GF-D8 (cell line): ENCODE results near the gene RGS14.
"Not testable (repeated sequence)": the region's sequence is repeated elsewhere in the genome, so short reads cannot be mapped to it uniquely, and the experiment has no call there.

Experiments used
- DNase-seq: peaks from one replicate; lab custom pipeline; 2025; lab: John Stamatoyannopoulos, UW

RGS14 gene

GRCh38 chr5:177328545-177329231 lies 29.0 kb upstream of the RGS14 start:
- DNase-seq = no peak

DNA sequence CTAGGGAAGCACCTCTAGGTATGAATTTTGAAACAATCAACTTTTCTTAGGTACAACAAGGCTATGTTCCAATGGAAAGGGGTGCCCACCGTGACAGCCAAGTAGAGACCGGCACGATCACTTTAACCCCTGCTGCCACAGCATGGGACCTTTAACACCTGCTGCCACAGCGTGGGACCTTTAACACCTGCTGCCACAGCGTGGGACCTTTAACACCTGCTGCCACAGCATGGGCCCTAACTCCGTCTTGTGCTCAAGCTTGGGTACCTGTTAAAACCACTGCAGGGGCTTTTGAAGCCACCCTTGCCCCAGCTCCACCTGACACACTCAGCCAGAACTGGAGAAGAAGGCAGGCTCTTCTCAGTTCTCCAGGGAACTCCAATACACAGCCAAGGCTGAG lies 27.8 kb upstream of the RGS14 start:
- no peak for DNase-seq

DNA sequence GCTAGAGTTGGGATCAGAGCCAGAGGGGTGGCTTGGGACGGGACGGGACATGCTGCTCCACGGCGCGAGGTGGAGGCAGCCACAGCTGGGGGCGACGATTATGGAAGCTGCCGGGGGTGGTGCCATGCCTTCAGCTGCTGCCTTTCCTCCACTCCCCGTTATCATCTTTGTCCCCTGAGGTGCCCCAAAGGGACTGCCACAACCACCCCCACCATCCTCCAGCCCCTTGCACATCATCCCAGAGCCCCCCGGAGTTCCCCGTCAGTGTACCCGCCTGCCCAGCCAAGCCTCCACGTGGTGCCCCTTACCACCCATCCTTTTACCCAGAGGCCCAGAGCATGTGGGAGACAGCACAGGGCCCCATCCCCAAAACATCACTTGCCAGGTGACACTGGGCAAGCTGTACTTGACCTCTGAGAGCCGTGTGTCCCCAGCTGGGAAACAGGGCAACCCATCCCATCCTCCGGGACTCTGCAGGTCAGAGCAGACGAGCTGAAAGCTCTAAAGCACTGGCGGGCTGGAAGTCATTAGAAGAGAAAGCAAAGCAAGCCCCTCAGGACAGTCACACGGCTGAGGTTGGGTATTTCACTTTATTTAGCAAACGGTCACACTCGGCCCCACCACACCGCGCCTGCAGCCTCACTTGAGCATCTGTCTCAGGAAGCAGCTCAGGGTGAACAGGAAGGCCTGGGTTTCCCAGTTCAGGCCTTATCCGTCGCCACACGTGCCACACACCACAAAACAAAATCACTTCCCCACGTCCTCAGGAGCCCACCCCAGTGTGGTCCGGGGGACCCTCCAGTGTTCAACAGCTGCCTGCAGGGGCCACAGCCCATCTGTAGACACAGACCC lies 26.5 kb upstream of the RGS14 start:
- no peak for DNase-seq

- DNase-seq = no peak
Measured at GRCh38 chr5:177332031-177332895, 25.5 kb upstream of the RGS14 start.

- DNase-seq = no peak
Measured at GRCh38 chr5:177332896-177333260, 24.8 kb upstream of the RGS14 start.

- DNase-seq = no peak
Measured at GRCh38 chr5:177333420-177334154, 24.1 kb upstream of the RGS14 start.

- DNase-seq = no peak
Measured at GRCh38 chr5:177334155-177334551, 23.6 kb upstream of the RGS14 start.

- DNase-seq = no peak
Measured at GRCh38 chr5:177334781-177335700, 22.7 kb upstream of the RGS14 start.

GRCh38 chr5:177335701-177336065 lies 22.0 kb upstream of the RGS14 start:
- DNase-seq = no peak

GRCh38 chr5:177336112-177336511 lies 21.6 kb upstream of the RGS14 start:
- no peak for DNase-seq

- no peak for DNase-seq
Measured at GRCh38 chr5:177336603-177337494, 20.9 kb upstream of the RGS14 start.

DNA sequence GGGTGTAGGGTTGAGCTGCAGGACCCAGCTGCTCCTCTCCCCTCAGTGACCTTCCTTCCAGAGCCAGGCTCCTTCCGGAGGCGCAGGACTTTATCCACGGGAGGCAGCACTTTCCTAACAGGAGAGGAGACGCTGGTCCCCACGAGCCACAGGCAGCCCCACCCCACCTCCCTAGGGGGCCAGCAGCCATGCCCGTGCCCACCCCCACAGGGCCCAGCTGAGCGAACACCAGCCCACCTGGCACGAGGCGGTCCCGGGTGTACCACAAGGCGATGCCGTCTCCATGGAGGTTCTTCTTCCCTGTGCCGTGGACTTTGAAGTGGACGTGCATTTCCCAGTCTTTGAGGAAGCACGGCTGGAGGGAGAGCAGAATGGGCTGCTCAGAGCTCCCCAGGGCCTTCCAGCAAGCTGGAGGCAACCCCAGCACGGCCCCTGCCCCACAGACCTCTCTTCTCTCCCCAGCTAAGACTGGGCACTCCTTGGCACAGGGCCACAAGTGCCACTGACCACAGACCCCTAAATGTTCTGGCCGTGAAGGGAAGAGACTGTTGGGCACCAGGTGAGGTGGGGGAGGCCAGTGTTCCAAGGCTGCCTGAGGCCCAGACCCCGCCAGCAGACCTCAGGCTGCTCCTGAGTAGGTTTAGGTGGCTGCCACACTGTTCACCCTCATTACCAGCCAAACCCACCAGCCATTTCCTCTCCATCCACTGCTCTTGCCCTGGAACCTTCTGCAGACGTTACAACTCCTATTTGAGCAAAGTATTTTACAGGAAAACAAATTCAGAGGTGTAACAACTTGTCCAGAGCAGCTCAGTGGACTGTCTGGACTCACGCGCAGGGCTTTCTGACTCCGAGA lies 19.2 kb upstream of the RGS14 start:
- DNase-seq = no peak

GRCh38 chr5:177339107-177339638 lies 18.6 kb upstream of the RGS14 start:
- DNase-seq = no peak

GRCh38 chr5:177343000-177343399 lies 14.7 kb upstream of the RGS14 start:
- not testable (repeated sequence) for DNase-seq

DNA sequence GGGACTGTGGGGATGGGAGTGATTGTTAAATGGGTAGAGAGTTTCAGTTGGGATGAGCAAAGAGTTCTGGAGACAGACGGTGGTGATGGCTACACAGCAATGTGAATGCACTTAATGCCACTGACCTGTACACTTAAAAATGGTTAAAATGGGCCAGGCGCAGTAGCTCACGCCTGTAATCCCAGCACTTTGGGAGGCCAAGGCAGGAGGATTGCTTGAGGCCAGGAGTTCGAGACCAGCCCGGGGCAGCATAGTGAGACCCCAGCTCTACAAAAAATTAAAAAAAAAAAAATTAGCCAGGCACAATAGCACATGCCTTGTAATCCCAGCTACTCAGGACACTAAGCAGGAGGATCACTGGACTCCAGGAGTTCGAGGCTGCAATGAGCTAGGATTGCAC lies 13.9 kb upstream of the RGS14 start:
- DNase-seq = no peak

- DNase-seq = no peak
Measured at GRCh38 chr5:177344891-177345290, 12.8 kb upstream of the RGS14 start.

DNA sequence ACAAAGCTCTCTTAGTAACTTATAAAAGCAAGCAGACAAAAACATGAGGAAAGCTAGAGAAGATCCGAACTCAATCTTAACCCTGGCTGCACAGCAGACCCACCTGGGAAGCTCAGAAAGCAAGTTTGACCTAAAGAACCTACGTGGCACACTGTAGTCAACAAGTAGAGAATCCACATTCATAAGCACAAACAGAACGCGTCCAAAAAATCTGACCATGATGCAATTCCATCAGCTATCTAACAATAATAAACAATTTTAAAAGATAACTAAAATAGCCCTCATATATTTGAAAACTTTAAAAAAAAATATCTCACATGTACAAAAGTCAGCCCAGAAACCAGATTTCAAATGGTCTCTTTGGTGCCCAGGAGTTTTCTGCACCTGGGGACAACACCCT lies 10.9 kb upstream of the RGS14 start:
- no peak for DNase-seq

GRCh38 chr5:177347699-177348098 lies 10.0 kb upstream of the RGS14 start:
- DNase-seq = no peak

DNA sequence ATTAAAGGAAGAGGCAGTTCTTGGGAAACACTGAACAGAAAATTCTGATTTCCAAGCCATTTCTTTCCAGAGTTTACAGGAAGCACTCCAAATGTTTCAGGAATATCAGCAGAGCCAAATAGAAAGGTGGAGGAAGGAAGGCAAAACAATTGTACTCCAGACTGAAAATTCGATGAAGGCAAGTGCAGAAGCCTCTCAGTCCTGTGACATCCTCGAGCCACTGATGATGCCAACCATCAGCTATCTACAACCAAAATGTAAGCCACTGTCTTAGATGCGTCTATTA lies 8.4 kb upstream of the RGS14 start:
- no peak for DNase-seq
